Vagina (tissue), 2 donors: ENCODE results near the gene IRX4.

Experiments used
- POLR2A ChIP-seq, 2 donors: fragments of 450-650 bp; IDR thresholded peaks; one replicate each; pipeline ENCODE4 v1.6.1; 2017; ENCODE audit warnings: antibody characterized with exemption in 2 of 2, mild to moderate bottlenecking in 2 of 2, moderate library complexity in 2 of 2
- POLR2AphosphoS5 ChIP-seq, 2 donors: sonication (generic); formaldehyde crosslinking; IDR thresholded peaks; one replicate each; pipeline ENCODE4 v1.9.0; 2017; ENCODE audit warnings: antibody characterized with exemption in 2 of 2, mild to moderate bottlenecking in 2 of 2, low read depth in 1 of 2; ENCODE audit not compliant: insufficient read depth in 1 of 2
- TF ChIP-seq, protein P1 (sequence below), 3 experiments: fragments of 450-650 bp in 2 of 3; fragments of 200-600 bp in 1 of 3; sonication (generic) in 1 of 3; IDR thresholded peaks; one replicate each; pipeline ENCODE4 v1.5.1; 2017 to 2019; ENCODE audit warnings: antibody characterized with exemption in 3 of 3, mild to moderate bottlenecking in 2 of 3, moderate library complexity in 2 of 3

DNA sequence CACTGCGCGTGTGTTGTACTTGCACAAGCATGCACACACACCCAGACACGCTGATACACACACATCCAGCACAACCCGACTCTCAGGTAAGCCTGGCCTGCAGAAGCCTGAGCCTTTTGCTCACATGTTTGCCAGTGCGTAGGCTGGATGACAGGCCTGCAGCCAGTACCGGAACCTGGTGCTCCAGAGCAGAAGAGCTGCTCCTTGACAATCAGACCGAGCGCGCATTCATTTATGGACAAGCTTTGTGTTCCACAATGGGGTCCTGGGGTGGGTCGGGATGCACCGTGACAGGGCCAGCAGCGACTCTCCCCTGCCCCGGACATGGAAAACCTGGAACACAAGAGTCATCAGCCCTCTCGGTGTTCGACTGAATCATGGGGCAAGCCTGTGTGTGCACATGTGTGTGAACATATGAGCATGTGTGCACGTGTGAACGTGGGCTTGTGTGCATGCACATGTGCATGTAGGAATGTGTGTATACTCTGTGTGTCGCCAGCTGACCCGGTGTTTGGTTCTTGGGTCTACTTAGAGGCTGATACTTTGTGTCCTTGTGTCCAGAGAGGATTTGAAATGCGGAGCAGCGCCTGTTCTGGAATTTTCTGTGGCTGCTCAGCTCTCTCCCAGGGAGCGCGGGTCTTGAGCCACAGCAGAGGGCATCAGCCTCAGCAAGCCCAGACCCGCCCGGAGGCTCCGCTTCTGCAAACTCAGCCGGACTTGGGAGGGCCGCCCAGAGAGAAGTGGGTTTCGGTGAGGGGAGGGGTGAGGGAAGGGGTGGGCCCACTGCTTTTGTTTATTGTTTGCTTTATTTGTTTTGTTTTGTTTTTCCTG lies 32.2 kb downstream of the IRX4 start:
- no peak for TF ChIP-seq POLR2A (IDR thresholded peaks at IDR 0.05)
- TF ChIP-seq, protein P1, sequence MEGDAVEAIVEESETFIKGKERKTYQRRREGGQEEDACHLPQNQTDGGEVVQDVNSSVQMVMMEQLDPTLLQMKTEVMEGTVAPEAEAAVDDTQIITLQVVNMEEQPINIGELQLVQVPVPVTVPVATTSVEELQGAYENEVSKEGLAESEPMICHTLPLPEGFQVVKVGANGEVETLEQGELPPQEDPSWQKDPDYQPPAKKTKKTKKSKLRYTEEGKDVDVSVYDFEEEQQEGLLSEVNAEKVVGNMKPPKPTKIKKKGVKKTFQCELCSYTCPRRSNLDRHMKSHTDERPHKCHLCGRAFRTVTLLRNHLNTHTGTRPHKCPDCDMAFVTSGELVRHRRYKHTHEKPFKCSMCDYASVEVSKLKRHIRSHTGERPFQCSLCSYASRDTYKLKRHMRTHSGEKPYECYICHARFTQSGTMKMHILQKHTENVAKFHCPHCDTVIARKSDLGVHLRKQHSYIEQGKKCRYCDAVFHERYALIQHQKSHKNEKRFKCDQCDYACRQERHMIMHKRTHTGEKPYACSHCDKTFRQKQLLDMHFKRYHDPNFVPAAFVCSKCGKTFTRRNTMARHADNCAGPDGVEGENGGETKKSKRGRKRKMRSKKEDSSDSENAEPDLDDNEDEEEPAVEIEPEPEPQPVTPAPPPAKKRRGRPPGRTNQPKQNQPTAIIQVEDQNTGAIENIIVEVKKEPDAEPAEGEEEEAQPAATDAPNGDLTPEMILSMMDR (IDR thresholded peaks at IDR 0.05): no peak
- no peak for TF ChIP-seq POLR2AphosphoS5 (IDR thresholded peaks at IDR 0.05; ENCODE audit: insufficient read depth in 1 of 2, low read depth in 1 of 2)
